Natural killer cell (primary cell): ENCODE measurements around the gene CENATAC. TPM values are rescaled to one million over a fixed set of nuclear protein-coding genes. Genes with fewer than 3 reads are reported as not detected.

Experiments
- ATAC-seq, 3 donors: fragments of 150-1000 bp in 2 of 3; fragments of 200-7000 bp in 1 of 3; cut with Tn5 transposase; 1 replicate in 1 of 3; 2 replicates in 2 of 3; pipeline ENCODE4 v1.10.0; 2021; ENCODE audit warnings: mild to moderate bottlenecking in 2 of 3, moderate library complexity in 2 of 3
- DNase-seq, 2 donors: peaks; one replicate each; pipeline versions ENCODE4 v3.0.0 to v3.0.0-alpha.2; 2013 to 2021; ENCODE audit warnings: mixed read lengths in 1 of 2
- H3K27ac ChIP-seq: one replicate; pipeline ENCODE4 v1.5.1; 2013; ENCODE audit warnings: mild to moderate bottlenecking, low read length
- H3K27me3 ChIP-seq: one replicate; pipeline ENCODE4 v1.6.1; 2013; ENCODE audit warnings: low read length; ENCODE audit not compliant: control insufficient read depth, insufficient read depth
- H3K36me3 ChIP-seq: one replicate; pipeline ENCODE4 v1.6.1; 2013; ENCODE audit warnings: low read length; ENCODE audit not compliant: control insufficient read depth, insufficient read depth
- H3K4me1 ChIP-seq: one replicate; pipeline ENCODE4 v1.6.1; 2013; ENCODE audit warnings: low read length; ENCODE audit not compliant: control insufficient read depth, insufficient read depth
- H3K4me3 ChIP-seq: one replicate; pipeline ENCODE4 v1.5.1; 2013; ENCODE audit warnings: low read length
- H3K9me3 ChIP-seq: one replicate; pipeline ENCODE4 v1.6.1; 2013; ENCODE audit warnings: low read length; ENCODE audit not compliant: control insufficient read depth, insufficient read depth
- H3K27ac Mint-ChIP-seq, 2 donors: one replicate each; pipeline ENCODE4 v1.8.0; 2022; ENCODE audit warnings: mild to moderate bottlenecking in 2 of 2, mixed read lengths in 2 of 2, moderate library complexity in 1 of 2
- H3K27me3 Mint-ChIP-seq, 2 donors: one replicate each; pipeline ENCODE4 v1.8.0; 2022; ENCODE audit warnings: low read depth in 2 of 2, mixed read lengths in 2 of 2
- H3K36me3 Mint-ChIP-seq: one replicate; pipeline ENCODE4 v1.8.0; 2022; ENCODE audit warnings: mixed read lengths
- H3K4me1 Mint-ChIP-seq, 2 donors: one replicate each; pipeline ENCODE4 v1.8.0; 2022; ENCODE audit warnings: mixed read lengths in 2 of 2
- H3K4me3 Mint-ChIP-seq: one replicate; pipeline ENCODE4 v1.8.0; 2022; ENCODE audit warnings: mild to moderate bottlenecking, moderate library complexity, mixed read lengths
- H3K9me3 Mint-ChIP-seq, 2 donors: one replicate each; pipeline ENCODE4 v1.8.0; 2022; ENCODE audit warnings: mixed read lengths in 2 of 2
- CTCF ChIP-seq: fragments of 200-600 bp; IDR thresholded peaks from one replicate; pipeline ENCODE4 v1.8.0; 2022; ENCODE audit warnings: antibody characterized with exemption
- WGBS: methylation state at CpG from one replicate; pipeline ENCODE4 v1.1.7; 2013; ENCODE audit warnings: missing lambda C conversion rate; ENCODE audit not compliant: insufficient coverage; 5-methylcytosine and 5-hydroxymethylcytosine counted together
- intact Hi-C: fragments of 100-400 bp; cut with micrococcal nuclease; formaldehyde crosslinking; loops from one replicate; pipeline ENCODE4 v1.14.2; 2022
- total RNA-seq, 4 donors: library from RNA; stranded (reverse); fragments of 120-200 nt in 1 of 4; gene quantifications; one replicate each; pipeline versions ENCODE4 v1.2.3 to v1.2.4, GENCODE V29; 2013 to 2022

The CENATAC gene
- total RNA-seq, 3 donors from 2014 or later (not counting 1 experiment from before 2014, with no cell fraction given) = 121 to 143 (median 122) TPM

GRCh38 chr11:119052163-119052814, 54.4 kb downstream of the CENATAC start:
- no peaks in the 10 kb centered on the region for H3K9me3 ChIP-seq
- Mint-ChIP-seq H3K36me3 (peaks cover 32% of the 10 kb centered on the region), H3K27me3 (no peaks in the 10 kb centered on the region), H3K4me3 (no peak overlapping the region), H3K9me3 (no peaks in the 10 kb centered on the region), H3K27ac (no peak overlapping the region), H3K4me1 (peaks cover 31 to 43% of the 10 kb centered on the region in 2 donors)
- WGBS = 92% methylated on average over 22 of the region's 23 CpGs
- no peak for ATAC-seq
- DNase-seq = no peak
- no peaks in the 10 kb centered on the region for H3K27me3 ChIP-seq
- no peak for TF ChIP-seq CTCF
- intact Hi-C loops = loop anchor here (10.0 kb wide), 1 partner anchor 143 kb away; no protein-coding TSS in a partner anchor
- peaks cover 78% of the 10 kb centered on the region for H3K36me3 ChIP-seq
- no peak overlapping the region for H3K4me3 ChIP-seq
- H3K4me1 ChIP-seq = peaks cover 15% of the 10 kb centered on the region
- no peak overlapping the region for H3K27ac ChIP-seq

- 98% methylated on average over 10 of the region's 10 CpGs for WGBS
- H3K27ac ChIP-seq = no peak overlapping the region
- H3K9me3 Mint-ChIP-seq = no peaks in the 10 kb centered on the region
- no peaks in the 10 kb centered on the region for H3K27me3 ChIP-seq
- peaks cover 21% of the 10 kb centered on the region for H3K36me3 Mint-ChIP-seq
- H3K9me3 ChIP-seq = no peaks in the 10 kb centered on the region
- intact Hi-C loops = loop anchor here (10.0 kb wide), 1 partner anchor 140 kb away; no protein-coding TSS in a partner anchor
- no peak overlapping the region for H3K4me3 ChIP-seq
- H3K4me3 Mint-ChIP-seq = peak overlapping the region; percentile 98
- H3K36me3 ChIP-seq = peaks cover 57% of the 10 kb centered on the region
- H3K4me1 Mint-ChIP-seq = peaks cover 39 to 56% of the 10 kb centered on the region in 2 donors
- peaks cover 24% of the 10 kb centered on the region for H3K4me1 ChIP-seq
- ATAC-seq (no peak), DNase-seq (no peak)
- no peak for TF ChIP-seq CTCF
- H3K27me3 Mint-ChIP-seq = no peaks in the 10 kb centered on the region
- peak overlapping the region in 1 of 2 donors; percentile 43 for H3K27ac Mint-ChIP-seq
Observed at GRCh38 chr11:119054418-119054817, 56.5 kb downstream of the CENATAC start.

GRCh38 chr11:119055901-119056300, 58.0 kb downstream of the CENATAC start:
- ATAC-seq = no peak
- no peak for TF ChIP-seq CTCF
- Histone ChIP-seq H3K27me3 (no peaks in the 10 kb centered on the region), H3K36me3 (peaks cover 44% of the 10 kb centered on the region), H3K4me1 (peaks cover 24% of the 10 kb centered on the region), H3K4me3 (peak overlapping the region; percentile 70), H3K27ac (peak overlapping the region; percentile 77), H3K9me3 (no peaks in the 10 kb centered on the region)
- peak overlapping the region; percentile 98 for H3K4me3 Mint-ChIP-seq
- H3K27me3 Mint-ChIP-seq = no peaks in the 10 kb centered on the region
- peaks cover 14% of the 10 kb centered on the region for H3K36me3 Mint-ChIP-seq
- no peaks in the 10 kb centered on the region for H3K9me3 Mint-ChIP-seq
- peak in 1 of 2 donors; percentile 44 for DNase-seq
- WGBS = 79% methylated on average over 6 of the region's 6 CpGs
- intact Hi-C loops = loop anchor here (2.0 to 10.0 kb wide), 3 partner anchors 25 to 139 kb away; partner anchors contain the start of genes RPS25, SLC37A4 and TRAPPC4
- peak overlapping the region; percentile 96 to 98 for H3K27ac Mint-ChIP-seq
- H3K4me1 Mint-ChIP-seq = peaks cover 33 to 51% of the 10 kb centered on the region in 2 donors
